Measurements from ENCODE around the gene DCTPP1.

DNA sequence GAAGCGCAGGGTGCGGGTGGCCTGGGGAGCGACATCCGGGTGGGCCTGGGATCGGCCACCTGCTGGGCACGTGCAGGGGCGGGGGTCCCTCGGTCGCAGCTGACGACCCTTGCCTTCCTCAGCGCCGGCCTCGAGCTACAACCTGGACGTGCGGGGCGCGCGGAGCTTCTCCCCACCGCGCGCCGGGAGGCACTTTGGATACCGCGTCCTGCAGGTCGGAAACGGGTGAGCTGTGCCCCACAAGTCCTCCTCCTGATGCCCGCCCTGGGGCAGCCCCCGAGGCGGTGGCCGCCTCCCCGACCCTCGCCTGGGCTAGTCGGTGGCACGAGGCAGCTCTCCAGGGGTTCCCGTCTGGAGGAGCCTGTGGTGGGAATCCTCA lies 44.2 kb upstream of the DCTPP1 start:
- TF ChIP-seq POLR2A (IDR thresholded peaks at IDR 0.05; ENCODE audit: low read depth, low read length) (no peak), POLR2AphosphoS5 (IDR thresholded peaks at IDR 0.05; ENCODE audit: low read depth, low read length) (no peak), TAF1 (IDR thresholded peaks at IDR 0.05; ENCODE audit: borderline replicate concordance, low read depth, low read length) (no peak)

All from GM12892 (cell line).